ENCODE measurements around the gene PVALEF. TPM values are rescaled to one million over a fixed set of nuclear protein-coding genes. Genes with fewer than 3 reads are reported as not detected.

The PVALEF gene
- total RNA-seq, 1 donor from 2014 or later = not detected

GRCh38 chr17:81121841-81122733 is 43.2 kb upstream of the PVALEF start:
- peaks cover 9% of the 10 kb centered on the region for H3K4me1 Mint-ChIP-seq (ENCODE audit: low read depth)

GRCh38 chr17:81123052-81124048 is 42.0 kb upstream of the PVALEF start:
- TF ChIP-seq CTCF (IDR thresholded peaks at IDR 0.05) = no peak
- no peak overlapping the region for H3K4me3 Mint-ChIP-seq (ENCODE audit: unreplicated experiment)
- no peak for DNase-seq (ENCODE audit: low spot score)
- no peaks in the 10 kb centered on the region for H3K9me3 Mint-ChIP-seq (ENCODE audit: low read depth)
- peaks cover 6% of the 10 kb centered on the region for H3K4me1 Mint-ChIP-seq (ENCODE audit: low read depth)
- no peak overlapping the region for H3K27ac Mint-ChIP-seq (ENCODE audit: unreplicated experiment)
- no peaks in the 10 kb centered on the region for H3K27me3 Mint-ChIP-seq (ENCODE audit: low read depth)
- H3K36me3 Mint-ChIP-seq (ENCODE audit: low read depth) = no peaks in the 10 kb centered on the region

More at GRCh38 chr17:81121841-81122733, 43.2 kb upstream of the PVALEF start:
- no peak for DNase-seq (ENCODE audit: low spot score)
- no peaks in the 10 kb centered on the region for H3K27me3 Mint-ChIP-seq (ENCODE audit: low read depth)
- no peaks in the 10 kb centered on the region for H3K9me3 Mint-ChIP-seq (ENCODE audit: low read depth)
- TF ChIP-seq CTCF (IDR thresholded peaks at IDR 0.05) = no peak
- H3K4me3 Mint-ChIP-seq (ENCODE audit: unreplicated experiment) = no peak overlapping the region
- H3K36me3 Mint-ChIP-seq (ENCODE audit: low read depth) = no peaks in the 10 kb centered on the region
- H3K27ac Mint-ChIP-seq (ENCODE audit: unreplicated experiment) = no peak overlapping the region

- Mint-ChIP-seq H3K4me1 (ENCODE audit: low read depth) (peaks cover 2% of the 10 kb centered on the region), H3K9me3 (ENCODE audit: low read depth) (no peaks in the 10 kb centered on the region), H3K27ac (ENCODE audit: unreplicated experiment) (no peak overlapping the region), H3K36me3 (ENCODE audit: low read depth) (no peaks in the 10 kb centered on the region), H3K4me3 (ENCODE audit: unreplicated experiment) (no peak overlapping the region), H3K27me3 (ENCODE audit: low read depth) (no peaks in the 10 kb centered on the region)
- TF ChIP-seq CTCF (IDR thresholded peaks at IDR 0.05) = no peak
- DNase-seq (ENCODE audit: low spot score) = no peak
Observed at GRCh38 chr17:81124377-81124776, 40.9 kb upstream of the PVALEF start.

GRCh38 chr17:81125573-81126081 is 39.7 kb upstream of the PVALEF start:
- Mint-ChIP-seq H3K9me3 (ENCODE audit: low read depth) (no peaks in the 10 kb centered on the region), H3K4me1 (ENCODE audit: low read depth) (no peaks in the 10 kb centered on the region), H3K4me3 (ENCODE audit: unreplicated experiment) (no peak overlapping the region), H3K27me3 (ENCODE audit: low read depth) (no peaks in the 10 kb centered on the region), H3K36me3 (ENCODE audit: low read depth) (no peaks in the 10 kb centered on the region), H3K27ac (ENCODE audit: unreplicated experiment) (no peak overlapping the region)
- no peak for DNase-seq (ENCODE audit: low spot score)
- no peak for TF ChIP-seq CTCF (IDR thresholded peaks at IDR 0.05)

All from chondrocyte (in vitro differentiated cells).